Measurements from ENCODE around the gene TPM3.
"Not testable (repeated sequence)": the region's sequence is repeated elsewhere in the genome, so short reads cannot be mapped to it uniquely, and the experiment has no call there.

TPM3 gene

DNA sequence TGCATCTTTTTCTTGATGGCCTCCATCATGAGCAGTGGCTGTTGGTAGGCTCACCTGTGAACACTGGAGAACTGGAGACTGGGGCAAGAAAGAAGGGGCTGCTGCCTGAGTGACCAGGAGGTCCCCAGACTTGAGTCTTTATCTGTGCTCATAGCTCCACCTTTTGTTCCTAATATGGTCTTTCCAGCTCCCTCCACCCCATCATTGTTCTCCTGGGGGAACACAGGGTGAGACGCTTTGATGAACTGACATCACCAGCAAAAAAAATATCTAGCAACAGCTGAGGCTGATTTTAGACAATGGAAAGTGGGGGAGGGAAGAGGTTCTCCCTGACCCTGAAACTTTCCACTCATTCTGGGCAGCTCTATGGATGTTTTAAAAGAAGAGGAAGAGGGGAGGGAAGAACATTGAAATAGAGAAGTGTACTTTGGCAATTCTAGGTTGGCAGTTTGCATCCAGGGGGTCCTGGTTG lies at the start of gene TPM3:
Gene TPM3 (minus strand): TSS at position 111 of the 472 bp plus-strand sequence. CDS start 82 bp downstream, at position 29.
- no peak for DNase-seq

DNA sequence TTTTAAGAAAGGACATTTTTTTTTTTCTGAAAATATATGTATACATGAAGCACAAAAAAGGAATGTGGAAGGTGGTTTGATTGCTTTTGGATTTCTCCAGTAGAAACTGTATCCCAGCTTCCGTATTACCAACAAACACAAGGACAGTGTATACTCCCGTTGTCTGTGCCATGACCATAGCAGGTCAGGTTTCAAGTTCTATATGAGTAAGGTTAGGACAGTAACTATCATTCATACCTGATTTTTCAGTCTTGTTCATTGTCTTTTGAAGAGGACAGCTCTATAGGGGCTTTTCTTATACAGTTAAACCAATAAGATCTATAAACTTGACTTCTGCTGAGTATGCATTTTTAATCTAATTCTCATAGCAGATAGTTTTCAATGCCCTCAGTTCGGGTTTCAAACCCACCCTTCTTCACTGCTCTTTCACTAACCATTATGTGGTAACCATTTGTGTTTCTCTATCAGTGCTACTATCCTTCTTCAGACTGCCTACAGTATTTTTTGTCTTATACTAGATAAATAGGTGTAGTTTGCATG lies 48.5 kb upstream of the TPM3 start:
- DNase-seq, result no peak

DNA sequence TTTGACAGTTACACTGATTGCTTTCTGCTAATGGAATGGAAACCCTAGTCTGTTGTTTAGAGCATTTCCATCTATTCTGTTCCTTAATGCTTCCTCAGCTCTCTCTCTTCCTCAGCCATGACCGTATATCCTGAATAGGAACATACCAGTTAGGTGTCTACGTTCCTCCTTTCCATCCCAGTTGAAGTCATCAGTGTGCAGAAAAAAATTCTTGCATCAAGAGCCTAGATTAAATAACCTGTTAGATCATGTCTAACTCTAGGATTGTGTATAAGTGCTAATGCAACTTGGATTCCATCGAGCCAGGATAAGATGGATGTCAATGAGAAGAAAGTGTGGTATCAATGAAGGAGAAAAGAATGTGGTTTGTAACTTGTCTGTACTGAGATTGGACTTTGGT lies 47.6 kb upstream of the TPM3 start:
- no peak for DNase-seq

DNA sequence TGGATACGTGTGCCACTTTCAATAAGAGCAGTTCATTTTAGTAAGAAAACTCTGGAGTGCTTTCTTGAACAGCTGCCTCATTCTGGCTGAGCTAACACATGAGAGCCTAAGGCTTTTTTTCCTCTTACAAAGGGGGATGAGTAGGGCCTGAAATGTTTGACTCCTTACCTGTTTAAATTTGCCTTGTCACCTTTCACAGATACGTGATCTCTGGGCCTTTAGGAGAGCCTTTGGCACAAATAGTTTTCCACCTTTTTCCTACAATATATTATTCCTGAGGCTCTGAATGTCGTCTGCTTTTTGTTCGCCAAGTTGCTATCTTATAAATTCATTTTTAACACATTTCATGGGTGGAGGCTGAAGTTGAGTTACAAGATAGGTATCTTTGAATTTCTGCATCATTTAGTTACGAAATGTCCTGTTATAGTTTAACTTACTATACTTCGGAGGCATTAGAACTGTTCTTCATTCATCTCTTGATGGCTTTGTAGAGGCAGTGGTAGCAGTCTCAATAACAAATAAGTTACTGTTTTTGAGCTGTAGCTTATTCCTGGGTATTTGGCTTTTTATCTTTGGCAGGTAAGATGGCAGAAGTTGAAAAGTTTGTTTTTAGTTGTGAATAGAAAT lies 46.1 kb upstream of the TPM3 start:
- DNase-seq, result no peak

DNA sequence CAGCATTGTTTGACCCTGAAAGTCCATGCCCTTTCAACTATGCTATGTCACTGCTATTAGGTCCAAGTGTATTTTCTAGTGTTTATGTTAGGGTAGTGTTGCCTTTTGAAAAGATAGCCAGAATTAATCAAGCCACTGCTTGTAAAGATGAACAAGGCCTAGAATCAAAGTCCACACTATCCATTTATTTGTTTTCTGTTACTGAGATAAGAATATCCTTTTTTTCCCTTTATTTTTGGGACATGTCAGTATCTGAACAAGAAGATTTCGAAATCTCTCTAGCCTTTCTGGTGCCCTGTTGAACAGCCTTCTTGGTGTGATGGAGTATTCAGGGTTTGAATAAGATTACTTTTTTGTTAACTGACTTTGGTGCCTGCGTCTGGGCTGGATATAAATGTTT lies 45.5 kb upstream of the TPM3 start:
- no peak for DNase-seq

DNA sequence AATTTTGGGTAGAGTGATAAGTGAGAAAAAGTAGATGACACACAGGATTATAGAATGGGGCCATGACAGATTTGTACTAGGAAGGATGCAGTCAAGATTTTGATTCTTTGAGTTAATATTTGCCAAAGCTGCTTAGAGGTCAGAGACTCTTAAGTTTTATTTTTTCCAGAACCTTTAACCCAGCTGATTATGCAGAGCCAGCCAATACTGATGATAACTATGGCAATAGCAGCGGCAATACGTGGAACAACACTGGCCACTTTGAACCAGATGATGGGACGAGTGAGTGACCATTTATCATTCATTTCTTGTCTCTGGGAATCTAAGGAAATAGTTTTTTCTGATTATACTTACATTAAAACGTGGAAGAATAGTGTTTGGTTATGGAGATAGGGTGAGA lies 45.0 kb upstream of the TPM3 start:
- no peak for DNase-seq

DNA sequence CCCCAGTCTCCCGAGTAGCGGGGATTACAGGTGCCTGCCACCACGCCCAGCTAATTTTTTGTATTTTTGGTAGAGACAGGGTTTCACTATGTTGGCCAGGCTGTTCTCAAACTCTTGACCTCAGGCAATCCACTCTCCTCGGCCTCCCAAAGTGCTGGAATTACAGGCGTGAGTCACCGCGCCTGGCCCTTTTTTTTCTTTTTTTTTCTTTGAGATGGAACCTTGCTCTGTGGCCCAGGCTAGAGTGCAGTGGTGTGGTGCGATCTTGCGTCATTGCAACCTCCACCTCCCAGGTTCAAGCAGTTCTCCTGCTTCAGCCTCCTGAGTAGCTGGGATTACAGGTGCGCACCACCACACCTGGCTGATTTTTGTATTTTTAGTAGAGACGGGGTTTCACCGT lies 41.2 kb upstream of the TPM3 start:
- not testable (repeated sequence) for DNase-seq

DNA sequence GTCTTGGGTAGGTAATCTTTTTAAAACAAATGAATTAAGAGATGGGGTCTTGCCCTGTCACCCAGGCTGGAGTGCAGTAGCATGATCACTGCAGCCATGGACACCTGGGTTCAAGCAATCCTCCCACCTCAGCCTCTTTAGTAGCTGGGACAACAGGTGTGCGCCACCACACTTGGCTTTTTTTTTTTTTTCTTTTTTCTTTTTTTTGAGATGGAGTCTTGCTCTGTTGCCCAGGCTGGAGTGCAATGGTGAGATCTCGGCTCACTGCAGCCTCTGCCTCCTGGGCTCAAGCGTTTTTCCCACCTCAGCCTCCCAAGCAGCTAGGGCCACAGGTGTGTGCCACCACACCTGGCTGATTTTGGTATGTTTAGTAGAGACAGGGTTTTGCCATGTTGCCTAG lies 39.2 kb upstream of the TPM3 start:
- not testable (repeated sequence) for DNase-seq

DNA sequence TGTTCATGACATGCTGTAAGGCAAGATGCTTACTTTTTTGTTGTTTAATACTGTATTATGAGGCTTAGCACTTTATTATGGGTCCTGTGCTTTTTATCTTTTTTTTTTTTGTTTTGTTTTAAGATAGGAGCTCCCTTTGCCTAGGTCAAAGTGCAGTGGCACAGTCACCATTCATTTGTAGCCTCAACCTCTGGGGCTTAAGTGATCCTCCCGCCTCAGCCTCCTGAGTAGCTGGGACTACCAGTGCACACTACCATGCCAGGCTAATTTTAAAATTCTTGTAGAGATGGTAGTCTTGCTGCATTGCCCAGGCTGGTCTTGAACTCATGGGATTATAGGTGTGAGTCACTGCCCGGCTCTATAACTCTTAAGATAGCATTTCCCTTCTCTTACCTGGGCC lies 33.5 kb upstream of the TPM3 start:
- no peak for DNase-seq

DNA sequence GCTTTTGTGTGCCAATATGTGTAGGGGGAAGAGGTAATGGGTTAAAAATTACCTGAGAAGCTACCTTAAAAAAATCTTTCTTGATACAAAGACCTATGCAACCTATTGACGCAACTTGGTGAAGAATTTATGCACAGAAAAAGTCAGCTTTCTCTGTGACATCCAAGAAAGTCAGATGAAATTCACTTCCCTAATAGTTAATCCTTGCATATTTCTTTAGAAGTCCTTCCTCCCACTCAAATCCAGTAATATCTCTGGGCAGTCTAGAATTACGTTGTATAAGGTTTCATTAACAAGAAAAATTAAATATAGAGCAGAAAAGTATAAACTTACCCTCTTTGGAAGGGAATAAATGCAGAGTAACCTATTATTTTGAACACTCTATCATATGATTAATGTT lies 31.7 kb upstream of the TPM3 start:
- DNase-seq, result no peak

DNA sequence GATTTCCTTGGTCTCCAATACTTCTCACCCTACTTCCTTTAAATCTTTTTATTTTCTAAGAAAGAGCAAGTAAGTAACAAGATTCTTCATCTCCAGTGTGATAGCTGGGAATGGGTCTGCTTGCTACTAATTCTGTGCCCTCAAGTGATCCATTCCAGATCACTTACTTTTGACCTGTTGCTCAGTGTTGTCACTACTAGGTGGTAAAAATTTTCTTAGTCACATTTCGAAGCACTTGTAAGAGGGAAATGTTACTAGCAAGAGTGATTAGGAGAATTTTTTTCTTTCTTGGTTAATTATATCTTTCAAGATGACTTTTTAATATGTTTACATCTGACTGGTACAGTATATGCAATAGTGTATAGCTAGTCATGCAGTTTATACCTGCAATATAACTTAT lies 31.0 kb upstream of the TPM3 start:
- no peak for DNase-seq

DNA sequence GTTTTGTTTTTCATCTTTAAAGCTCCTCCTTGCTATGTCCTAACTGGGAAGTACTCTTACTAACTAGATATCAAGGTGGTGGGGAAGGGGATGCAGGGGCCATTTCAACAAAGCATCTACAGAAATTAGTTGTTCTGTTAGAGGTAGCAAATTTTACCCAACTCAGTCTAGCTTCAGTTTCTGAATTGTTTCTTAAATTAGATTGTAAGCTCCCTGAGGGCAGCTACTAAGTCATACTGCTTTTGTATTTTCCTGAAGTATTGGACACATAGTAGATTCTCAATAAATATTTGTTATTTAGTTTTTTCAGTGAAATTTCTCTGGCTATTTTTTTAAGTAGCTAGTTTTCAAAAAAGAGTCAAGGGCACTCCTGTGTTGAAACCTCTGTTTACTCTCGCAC lies 30.6 kb upstream of the TPM3 start:
- DNase-seq, result no peak

DNA sequence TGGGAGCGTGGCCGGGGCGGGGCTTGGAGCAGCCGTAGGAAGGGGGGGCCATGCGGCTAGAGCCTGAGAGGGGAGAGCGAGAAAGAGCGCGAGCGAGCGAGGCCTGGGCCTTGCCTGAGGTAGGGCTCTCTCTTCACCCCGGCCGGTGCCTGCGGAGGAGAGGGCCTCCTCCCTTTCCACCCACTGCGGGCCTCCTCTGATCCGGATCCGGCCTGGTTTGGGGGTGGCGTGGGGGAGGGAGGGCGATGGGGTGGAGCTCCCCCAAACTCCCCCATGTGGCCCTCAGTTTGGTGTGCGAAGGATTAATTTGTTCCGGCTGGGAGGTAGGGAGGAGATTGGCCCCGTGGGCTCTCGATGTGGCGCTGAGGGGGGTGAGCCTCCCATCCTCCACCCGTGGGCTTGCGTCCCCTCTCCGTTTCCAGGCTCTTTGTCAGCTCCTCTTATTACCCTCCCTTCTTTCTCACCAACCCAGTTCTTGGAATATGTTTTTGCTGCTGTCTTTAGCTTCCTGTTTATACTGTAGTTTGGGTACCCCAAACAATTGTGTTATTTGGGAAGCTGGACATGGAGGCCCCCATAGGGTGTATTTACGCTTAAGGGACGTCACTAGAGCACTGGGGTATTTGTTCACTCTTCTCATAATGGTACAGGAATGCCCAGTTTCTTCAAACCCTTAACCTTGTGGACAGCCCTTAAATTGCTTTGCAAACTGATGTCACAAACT lies 29.5 kb upstream of the TPM3 start:
- DNase-seq, result no peak

DNA sequence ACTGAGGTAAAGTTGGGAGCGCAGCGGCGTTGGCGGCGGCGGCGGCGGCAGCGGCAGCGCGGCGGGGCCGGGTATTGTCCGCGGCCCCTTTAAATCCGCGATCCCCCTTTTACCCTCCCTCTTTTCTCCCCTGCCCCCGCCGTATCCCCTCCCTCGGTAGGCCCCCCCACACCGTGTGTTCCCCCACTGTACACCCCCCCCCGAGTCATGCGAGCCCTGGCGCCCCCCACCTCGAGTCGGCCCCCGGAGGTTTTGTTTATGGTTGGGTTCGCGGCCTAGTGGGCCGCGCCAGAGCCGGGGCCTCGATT lies 29.0 kb upstream of the TPM3 start:
- no peak for DNase-seq

DNA sequence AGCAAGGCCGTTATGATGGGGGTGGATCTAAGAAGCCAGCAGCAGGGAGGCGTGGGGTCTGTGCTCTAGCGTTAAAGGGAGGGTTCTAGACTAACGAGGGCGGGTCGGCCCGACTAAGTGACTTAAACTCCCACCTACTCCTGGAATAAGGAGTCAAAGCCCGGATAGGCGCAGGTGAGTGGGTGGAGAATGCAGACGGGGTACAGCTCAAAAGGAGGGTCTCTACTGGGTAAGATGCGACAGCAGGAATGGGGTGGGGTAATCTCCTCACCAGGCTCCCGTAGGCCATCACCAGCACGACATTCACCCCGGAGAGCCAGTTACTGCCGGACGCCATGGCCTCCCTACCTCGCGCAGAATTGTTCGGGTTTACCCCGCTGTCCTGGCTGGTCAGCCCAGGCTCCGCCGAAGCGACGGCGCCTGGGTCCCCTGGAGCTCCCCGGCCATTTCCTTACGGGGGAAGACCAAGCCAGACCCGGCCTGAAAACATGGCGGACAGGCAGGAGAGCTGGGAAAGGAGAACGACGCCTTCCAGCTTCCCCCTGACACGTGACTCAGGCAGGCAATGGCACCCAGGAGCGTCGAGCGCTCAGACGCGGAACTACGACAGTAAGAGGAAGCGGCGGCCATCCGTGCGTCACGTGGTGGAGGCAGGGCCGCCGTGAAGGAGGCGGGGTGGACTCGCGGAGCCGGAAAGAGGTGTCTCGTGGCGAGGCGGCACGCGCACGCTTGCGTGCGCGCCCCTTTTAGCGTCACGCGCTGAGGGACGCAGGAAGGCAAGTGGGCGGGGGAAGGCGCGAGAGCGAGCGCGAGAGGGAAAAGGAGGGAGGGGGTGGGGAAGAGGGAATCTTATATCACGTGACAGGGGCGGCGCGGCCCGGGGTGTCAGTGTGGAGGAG lies 28.4 kb upstream of the TPM3 start, which contains the start of gene UBAP2L:
Gene UBAP2L (plus strand): TSS at position 885 of the 899 bp plus-strand sequence. CDS start 4,169 bp downstream, outside the sequence.
- peak; percentile 99 for DNase-seq

DNA sequence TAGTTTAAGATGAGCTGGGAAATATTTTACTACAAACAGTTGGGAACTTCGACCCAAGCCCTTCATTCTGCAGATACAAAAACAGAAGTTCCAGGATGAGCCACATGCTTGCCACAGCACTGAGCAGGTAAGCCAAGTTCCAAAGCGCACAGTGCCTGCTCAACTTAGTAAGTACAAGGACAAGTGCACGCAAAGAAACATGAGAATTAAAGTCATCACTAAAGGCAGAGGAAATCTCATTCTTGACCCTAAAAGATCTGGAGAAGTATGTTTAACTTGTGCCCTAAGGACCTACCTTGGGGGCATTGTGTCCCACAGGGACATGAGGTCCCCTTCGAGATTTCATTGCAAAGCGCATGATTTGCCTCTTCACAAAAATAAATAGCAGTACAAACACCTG lies 27.6 kb upstream of the TPM3 start:
- no peak for DNase-seq

DNA sequence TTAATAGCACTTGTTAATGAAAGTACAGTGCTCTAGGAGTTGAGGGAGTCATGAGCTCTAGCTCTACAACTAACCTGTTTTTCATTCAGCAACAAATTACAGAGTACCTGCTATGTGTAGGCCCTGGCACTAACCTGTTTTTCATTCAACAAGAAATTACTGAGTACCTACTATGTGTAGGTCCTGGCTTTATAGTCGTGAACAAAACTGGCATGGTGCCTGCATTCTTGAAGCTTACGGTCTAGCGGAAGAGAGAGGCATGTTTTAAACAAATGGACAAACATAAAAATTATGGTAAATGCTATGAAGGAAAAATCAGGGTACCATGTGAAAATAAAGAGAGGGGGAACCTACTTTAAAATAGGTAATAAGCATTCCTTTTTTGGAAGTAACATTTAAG lies 26.6 kb upstream of the TPM3 start:
- DNase-seq, result no peak

DNA sequence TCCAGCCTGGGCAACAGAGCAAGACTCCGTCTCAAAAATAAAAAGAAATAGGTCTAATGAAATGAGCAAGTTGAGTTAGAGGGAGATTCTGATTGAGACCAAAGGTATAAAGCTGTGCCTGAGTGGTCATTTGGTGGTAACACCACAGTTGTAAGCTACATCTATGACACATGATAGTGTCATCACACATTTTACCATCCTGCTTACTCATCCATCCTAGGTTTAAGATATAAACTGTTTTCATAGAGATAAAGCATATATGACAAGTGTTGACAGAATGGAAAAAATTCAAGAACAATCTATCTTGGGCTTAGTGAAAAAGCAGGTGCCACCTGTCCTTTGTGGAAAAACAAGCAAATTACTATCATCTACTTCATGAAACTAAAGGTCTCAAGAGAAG lies 21.4 kb upstream of the TPM3 start:
- DNase-seq, result no peak

DNA sequence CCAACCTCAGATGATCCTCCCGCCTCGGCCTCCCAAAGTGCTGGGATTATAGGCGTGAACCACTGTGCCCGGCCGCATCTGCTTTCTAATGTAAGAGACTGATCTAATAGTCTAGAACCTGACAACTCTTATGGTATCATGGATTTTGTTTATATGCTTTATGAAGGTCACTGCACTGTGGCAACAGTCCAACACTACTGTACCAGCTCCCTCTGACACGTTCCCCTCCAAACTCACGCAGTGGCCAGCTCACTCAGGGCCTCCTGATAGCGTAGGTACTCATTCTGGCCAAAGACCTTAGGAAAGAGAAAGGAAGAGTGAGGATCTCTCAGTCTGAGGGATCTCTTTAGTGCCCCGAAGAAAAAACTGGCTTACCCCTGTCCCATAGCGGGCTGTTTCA lies 20.2 kb upstream of the TPM3 start:
- no peak for DNase-seq

DNA sequence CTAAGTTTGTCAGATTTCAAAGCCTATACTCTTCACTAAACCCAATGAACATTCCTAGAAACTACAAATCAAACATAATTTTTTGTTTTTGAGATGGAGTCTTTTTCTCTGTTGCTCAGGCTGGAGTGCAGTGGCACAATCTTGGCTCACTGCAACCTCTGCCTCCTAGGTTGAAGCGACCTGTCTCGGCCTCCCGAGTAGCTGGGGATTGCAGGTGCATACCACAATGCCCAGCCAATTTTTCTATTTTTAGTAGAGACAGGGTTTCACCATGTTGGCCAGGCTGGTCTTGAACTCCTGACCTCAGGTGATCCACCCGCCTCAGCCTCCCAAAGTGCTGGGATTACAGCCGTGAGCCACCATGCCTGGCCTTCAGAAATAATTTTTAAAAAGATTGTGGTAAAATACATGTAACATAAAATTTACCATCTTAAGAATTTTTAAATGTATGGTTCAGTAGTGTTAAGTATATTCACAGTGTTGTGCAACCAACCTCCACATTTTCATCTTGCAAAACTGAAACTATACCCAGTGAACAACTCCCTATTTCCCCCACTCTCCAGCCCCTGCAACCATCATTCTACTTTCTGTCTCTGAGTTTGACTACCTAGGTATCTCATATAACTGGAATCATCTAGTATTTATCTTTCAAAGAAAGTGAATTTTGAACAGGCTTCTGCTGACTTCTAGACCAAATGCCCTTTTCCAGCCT lies 16.9 kb upstream of the TPM3 start:
- no peak for DNase-seq

DNA sequence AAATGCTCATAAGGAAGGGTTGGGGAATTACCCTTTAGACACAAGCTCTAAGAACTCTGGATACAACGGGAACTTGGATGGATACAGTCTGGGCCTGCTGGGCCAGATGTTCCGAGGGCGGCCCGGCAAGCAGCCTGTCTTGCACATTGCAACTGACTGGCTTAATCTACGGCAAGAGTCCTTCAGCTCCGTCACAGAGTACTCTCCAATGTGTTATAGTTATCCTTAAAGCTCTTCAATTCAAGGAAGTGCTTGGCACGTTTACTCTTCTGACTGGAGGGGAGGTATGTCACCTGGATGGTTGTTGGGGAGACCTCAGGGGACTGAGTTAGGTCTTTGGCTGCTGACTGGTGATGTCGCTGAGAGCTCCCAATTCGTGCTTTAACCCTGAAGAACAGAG lies 15.4 kb upstream of the TPM3 start:
- DNase-seq, result no peak

DNA sequence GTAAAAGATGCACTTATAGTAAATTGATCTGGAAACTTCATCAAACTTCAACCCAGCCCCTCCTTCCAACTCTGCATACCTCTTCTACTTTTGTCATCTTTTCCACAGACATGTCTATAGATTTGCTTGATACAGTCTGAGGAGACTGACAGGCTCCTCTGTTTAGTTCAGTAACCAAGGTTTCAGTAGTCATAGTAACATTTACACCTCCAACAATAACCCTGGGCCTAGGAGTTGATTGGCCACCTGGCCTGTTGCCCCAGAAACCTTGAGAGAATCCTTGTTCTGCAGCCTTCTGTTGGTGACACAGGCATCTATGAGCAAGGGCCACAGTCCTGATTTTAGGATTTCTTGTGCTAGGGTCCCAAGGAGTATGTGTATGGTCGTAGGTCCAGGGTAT lies 14.3 kb upstream of the TPM3 start, which contains the start of gene CFAP141:
Gene CFAP141 (minus strand): TSS at position 138 of the 400 bp plus-strand sequence. CDS start 26 bp downstream, at position 112.
- DNase-seq, result peak; percentile 15

DNA sequence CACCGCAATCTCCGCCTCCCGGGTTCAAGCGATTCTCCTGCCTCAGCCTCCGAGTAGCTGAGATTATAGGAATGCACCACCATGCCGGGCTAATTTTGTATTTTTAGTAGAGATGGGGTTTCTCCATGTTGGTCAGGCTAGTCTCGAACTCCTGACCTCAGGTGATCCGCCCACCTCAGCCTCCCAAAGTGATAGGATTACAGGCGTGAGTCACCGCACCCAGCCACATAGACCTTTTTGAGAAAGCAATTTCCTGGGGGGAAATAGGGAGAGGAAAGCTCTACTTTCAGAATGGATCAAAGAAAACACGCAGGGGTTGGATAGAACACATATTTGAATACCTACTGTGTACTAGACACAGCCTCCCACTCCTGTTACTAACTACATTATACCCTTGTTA lies 13.9 kb upstream of the TPM3 start:
- DNase-seq, result not testable (repeated sequence)
